ENCODE results near the gene MGAT5B.

MGAT5B gene

DNA sequence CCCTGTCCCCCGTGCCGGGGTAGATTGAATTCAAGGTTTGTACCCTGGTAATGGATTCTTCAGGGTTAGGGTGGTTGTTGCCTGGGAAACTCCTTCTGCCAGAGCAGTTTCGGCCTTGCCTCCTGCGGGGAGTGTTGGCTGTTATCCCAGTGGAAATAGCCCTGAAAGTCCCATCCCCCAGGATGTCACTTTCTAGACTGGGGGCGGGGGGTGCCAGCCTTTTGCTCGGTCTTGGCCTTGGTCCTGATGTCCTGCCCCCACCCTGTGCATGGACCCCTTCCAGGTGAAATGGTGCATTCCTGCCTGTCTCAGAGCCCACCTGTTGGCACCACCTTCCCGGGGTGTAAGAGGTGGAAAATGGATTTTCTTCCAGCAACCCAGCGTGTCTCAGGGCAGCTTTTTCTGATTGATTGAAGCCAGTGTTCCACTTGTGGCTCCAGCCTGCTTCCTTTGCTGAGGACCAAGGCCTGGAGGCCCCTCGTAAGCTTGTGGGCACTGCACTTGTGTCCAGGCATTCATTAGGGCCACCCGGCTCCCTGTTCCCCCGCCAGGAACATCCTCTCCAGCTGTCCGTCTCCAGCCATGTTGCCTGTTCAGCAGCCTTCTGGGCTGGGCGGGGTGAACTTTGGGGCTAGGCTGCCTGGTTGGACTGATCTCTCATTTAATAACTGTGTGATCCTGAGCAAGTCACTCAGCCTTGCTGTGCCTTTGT is 25.6 kb downstream of the MGAT5B start:
- TF ChIP-seq, protein P1, sequence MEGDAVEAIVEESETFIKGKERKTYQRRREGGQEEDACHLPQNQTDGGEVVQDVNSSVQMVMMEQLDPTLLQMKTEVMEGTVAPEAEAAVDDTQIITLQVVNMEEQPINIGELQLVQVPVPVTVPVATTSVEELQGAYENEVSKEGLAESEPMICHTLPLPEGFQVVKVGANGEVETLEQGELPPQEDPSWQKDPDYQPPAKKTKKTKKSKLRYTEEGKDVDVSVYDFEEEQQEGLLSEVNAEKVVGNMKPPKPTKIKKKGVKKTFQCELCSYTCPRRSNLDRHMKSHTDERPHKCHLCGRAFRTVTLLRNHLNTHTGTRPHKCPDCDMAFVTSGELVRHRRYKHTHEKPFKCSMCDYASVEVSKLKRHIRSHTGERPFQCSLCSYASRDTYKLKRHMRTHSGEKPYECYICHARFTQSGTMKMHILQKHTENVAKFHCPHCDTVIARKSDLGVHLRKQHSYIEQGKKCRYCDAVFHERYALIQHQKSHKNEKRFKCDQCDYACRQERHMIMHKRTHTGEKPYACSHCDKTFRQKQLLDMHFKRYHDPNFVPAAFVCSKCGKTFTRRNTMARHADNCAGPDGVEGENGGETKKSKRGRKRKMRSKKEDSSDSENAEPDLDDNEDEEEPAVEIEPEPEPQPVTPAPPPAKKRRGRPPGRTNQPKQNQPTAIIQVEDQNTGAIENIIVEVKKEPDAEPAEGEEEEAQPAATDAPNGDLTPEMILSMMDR (IDR thresholded peaks at IDR 0.05; ENCODE audit: low read length, missing control alignments), result no peak
- DNase-seq (ENCODE audit: low read depth), result no peak
- H3K4me3 ChIP-seq (replicated peaks; ENCODE audit: low read depth, low read length), result no peak overlapping the region

DNA sequence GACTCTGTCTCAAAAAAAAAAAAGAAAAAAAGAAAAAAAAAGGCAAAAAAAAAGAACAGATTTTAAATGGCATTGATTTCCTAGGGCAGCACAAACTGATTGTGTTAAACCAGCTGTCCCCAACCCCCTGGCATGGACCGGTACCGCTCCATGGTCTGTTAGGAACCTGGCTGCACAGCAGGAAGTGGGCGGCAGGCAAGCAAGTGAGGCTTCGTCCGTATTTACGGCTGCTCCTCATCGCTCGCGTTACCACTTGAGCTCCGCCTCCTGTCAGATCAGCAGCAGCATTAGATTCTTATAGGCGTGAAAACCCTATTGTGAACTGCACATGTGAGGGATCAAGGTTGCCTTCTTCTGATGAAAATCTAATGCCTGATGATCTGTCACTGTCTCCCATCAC is 26.6 kb downstream of the MGAT5B start:
- DNase-seq (ENCODE audit: low read depth), result no peak
- TF ChIP-seq, protein P1 (IDR thresholded peaks at IDR 0.05; ENCODE audit: low read length, missing control alignments), result no peak
- no peak overlapping the region for H3K4me3 ChIP-seq (replicated peaks; ENCODE audit: low read depth, low read length)

- no peak overlapping the region for H3K4me3 ChIP-seq (replicated peaks; ENCODE audit: low read depth, low read length)
- DNase-seq (ENCODE audit: low read depth), result no peak
These were observed 28.8 kb downstream of the MGAT5B start for GRCh38 chr17:76897023-76897422.

GRCh38 chr17:76899414-76899813 is 31.2 kb downstream of the MGAT5B start:
- no peak overlapping the region for H3K4me3 ChIP-seq (replicated peaks; ENCODE audit: low read depth, low read length)
- TF ChIP-seq, protein P1 (IDR thresholded peaks at IDR 0.05; ENCODE audit: low read length, missing control alignments), result no peak
- no peak for DNase-seq (ENCODE audit: low read depth)

More at GRCh38 chr17:76897023-76897422, 28.8 kb downstream of the MGAT5B start:
- TF ChIP-seq, protein P1 (IDR thresholded peaks at IDR 0.05; ENCODE audit: low read length, missing control alignments), result no peak

DNA sequence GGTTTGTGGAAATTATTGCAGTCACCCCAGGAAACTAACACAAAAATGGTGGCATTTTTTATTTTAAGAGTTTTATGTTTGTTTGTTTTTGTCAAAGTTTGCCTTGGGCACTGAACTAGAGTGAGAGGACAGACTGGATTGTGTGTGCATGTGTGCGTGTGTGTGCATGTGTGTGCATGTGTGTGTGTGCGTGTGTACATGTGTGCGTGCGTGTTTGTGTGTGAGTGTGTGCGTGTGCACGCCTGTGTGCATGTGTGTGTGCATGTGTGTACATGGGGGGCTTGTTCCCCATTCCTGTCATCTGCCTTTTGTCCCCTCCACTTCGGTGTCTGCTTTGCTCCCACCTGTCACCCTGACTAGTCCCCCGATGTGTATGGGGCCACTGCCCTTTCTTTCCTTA is 32.5 kb downstream of the MGAT5B start:
- no peak for DNase-seq (ENCODE audit: low read depth)
- no peak overlapping the region for H3K4me3 ChIP-seq (replicated peaks; ENCODE audit: low read depth, low read length)
- TF ChIP-seq, protein P1 (IDR thresholded peaks at IDR 0.05; ENCODE audit: low read length, missing control alignments), result no peak

GRCh38 chr17:76901542-76902197 is 33.5 kb downstream of the MGAT5B start:
- no peak overlapping the region for H3K4me3 ChIP-seq (replicated peaks; ENCODE audit: low read depth, low read length)
- no peak for DNase-seq (ENCODE audit: low read depth)
- TF ChIP-seq, protein P1 (IDR thresholded peaks at IDR 0.05; ENCODE audit: low read length, missing control alignments), result no peak
